Adipocyte (in vitro differentiated cells): Measurements from ENCODE around the gene IGFL3.
"Not testable (repeated sequence)": the region's sequence is repeated elsewhere in the genome, so short reads cannot be mapped to it uniquely, and the experiment has no call there.

ENCODE experiments used
- DNase-seq: peaks from one replicate; pipeline ENCODE4 v3.0.0-alpha.2; 2015; ENCODE audit warnings: low read depth
- H3K27me3 ChIP-seq: replicated peaks from 2 replicates; pipeline ENCODE4 v1.7.0; 2013; ENCODE audit warnings: mild to moderate bottlenecking, low read length, moderate library complexity; ENCODE audit not compliant: control insufficient read depth, insufficient read depth
- H3K36me3 ChIP-seq: 2 replicates; pipeline ENCODE4 v1.7.0; 2013; ENCODE audit warnings: low read length, mild to moderate bottlenecking, moderate library complexity; ENCODE audit not compliant: control insufficient read depth, insufficient read depth, severe bottlenecking
- H3K4me1 ChIP-seq: 2 replicates; pipeline ENCODE4 v1.7.0; 2013; ENCODE audit warnings: mild to moderate bottlenecking, low read length, moderate library complexity; ENCODE audit not compliant: control insufficient read depth, insufficient read depth
- H3K4me3 ChIP-seq: 2 replicates; pipeline ENCODE4 v1.7.0; 2013; ENCODE audit warnings: mild to moderate bottlenecking, low read length, moderate library complexity
- H3K9ac ChIP-seq: 2 replicates; pipeline ENCODE4 v1.7.0; 2013; ENCODE audit warnings: mild to moderate bottlenecking, low read length, moderate library complexity
- H3K9me3 ChIP-seq: 2 replicates; pipeline ENCODE4 v1.7.0; 2013; ENCODE audit warnings: mild to moderate bottlenecking, low read length, moderate library complexity; ENCODE audit not compliant: control insufficient read depth

IGFL3 gene

DNA sequence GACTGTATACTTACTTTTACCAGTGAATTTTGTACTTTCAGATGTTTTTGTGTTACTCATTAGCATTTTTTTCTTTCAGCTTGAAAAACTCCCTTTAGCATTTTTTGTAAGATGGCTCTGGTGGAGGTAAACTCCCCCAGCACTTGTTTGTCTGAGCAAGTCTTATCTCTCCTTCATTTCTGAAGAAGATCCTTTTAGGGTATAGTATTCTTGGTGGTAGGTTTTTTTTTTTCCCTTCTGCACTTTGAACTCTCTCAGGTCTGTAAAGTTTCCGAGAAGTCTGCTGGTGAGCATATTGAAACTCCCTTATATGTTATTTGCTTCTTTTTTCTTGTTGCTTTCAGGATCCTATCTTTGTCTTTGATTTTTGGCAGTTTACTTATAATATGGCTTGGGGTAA lies 35.1 kb downstream of the IGFL3 start:
- Histone ChIP-seq H3K9me3 (peaks cover 58% of the 10 kb centered on the region), H3K9ac (no peak overlapping the region), H3K4me1 (no peaks in the 10 kb centered on the region), H3K4me3 (no peak overlapping the region), H3K36me3 (no peaks in the 10 kb centered on the region), H3K27me3 (peaks cover 20% of the 10 kb centered on the region)
- no peak for DNase-seq

DNA sequence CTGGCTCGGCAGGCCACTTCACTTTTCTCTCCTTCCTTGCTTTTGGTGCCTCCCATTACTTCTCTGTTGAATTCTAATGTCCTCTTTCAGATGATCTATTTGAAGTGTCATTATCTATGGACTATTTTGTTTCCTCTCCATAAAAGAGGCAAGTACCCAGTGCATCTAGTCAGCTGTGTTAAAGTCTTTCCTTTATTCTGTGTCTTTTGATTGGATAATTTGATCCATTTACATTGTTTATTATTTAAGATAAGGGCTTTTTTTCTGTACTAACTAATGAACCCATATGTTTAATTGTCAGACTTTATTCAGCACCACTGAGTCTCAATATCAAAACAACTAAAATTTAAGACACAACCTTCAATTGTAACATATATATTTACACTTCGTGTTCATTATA lies 36.4 kb downstream of the IGFL3 start:
- peaks cover 58% of the 10 kb centered on the region for H3K9me3 ChIP-seq
- H3K4me1 ChIP-seq: no peaks in the 10 kb centered on the region
- H3K27me3 ChIP-seq: peaks cover 26% of the 10 kb centered on the region
- no peak overlapping the region for H3K4me3 ChIP-seq
- H3K36me3 ChIP-seq: no peaks in the 10 kb centered on the region
- no peak for DNase-seq
- no peak overlapping the region for H3K9ac ChIP-seq

DNA sequence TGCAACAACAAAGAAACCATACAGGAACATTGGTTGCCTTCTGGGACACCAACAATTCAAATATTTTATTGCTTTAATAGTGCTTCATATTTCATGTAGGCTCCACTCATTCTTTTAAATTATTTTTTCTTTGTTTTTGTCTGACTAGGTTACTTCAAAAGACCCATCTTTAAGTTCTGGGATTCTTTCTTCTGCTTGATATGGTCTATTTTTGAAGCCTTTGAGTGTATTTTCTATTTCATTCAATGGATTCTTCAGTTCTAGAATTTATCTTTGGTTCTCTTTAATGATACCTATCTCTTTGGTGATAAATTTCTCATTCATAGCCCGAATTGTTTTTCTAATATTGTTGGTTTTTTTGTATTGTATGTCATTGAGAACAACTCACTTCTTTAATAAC lies 38.6 kb downstream of the IGFL3 start:
- no peaks in the 10 kb centered on the region for H3K36me3 ChIP-seq
- H3K27me3 ChIP-seq: peaks cover 30% of the 10 kb centered on the region
- peaks cover 4% of the 10 kb centered on the region for H3K4me1 ChIP-seq
- H3K9ac ChIP-seq: no peak overlapping the region
- no peak for DNase-seq
- peaks cover 58% of the 10 kb centered on the region for H3K9me3 ChIP-seq
- no peak overlapping the region for H3K4me3 ChIP-seq

DNA sequence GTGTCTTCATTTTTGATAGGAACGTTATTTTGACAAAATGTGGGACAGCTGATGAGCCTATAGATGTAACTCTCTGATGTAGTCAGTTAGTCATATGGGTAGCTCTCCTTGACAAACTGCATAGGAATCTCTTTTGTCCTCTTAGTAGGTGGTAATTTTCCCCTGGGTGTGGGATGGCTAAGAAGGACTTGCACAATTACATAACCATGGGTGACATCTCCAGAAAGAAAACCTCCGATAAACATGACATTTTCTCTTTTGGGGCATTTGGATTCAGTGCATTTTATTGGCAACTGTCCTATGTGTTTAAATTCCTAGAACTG lies 41.8 kb downstream of the IGFL3 start:
- H3K36me3 ChIP-seq: no peaks in the 10 kb centered on the region
- H3K4me1 ChIP-seq: peaks cover 4% of the 10 kb centered on the region
- H3K9me3 ChIP-seq: peaks cover 34% of the 10 kb centered on the region
- no peak overlapping the region for H3K4me3 ChIP-seq
- H3K27me3 ChIP-seq: peaks cover 17% of the 10 kb centered on the region
- no peak for DNase-seq
- H3K9ac ChIP-seq: no peak overlapping the region

DNA sequence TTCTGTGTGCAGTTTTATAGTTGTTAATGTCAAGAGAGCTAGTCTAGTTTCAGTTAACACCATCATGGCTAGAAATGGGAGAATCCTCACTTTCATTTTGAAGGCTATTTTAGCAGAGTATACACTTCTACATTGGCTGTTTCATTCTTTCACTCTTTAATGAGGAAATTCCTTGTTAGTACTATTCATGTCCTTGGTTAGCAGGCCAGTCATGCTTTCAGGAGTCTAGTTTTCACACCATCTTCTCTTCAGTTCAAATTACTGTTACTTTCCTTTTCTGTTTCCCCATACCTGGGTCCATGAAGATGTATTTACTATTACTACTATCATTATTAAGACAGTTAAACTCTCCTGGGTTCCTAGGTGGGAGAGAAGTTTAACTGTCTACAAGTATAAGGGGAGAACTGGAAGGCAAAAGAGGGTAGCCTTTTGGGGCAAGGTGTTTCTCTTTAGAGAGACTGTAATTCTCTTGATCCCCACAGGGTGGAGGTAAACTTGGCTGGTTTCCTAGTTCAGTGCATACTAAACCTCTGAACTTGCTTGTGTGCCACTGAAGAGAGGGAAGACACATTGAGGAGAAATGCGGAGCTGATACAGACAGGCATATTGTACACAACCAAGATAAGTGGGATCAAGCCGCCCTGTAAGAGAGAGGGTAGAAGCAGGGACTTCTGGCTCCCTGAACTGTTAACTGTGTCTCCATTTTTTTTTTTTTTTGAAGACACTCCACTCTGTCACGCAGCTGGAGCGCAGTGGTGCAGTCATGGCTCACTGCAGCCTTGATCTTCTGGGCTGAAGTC lies 42.4 kb downstream of the IGFL3 start:
- no peak overlapping the region for H3K4me3 ChIP-seq
- H3K9ac ChIP-seq: no peak overlapping the region
- peaks cover 6% of the 10 kb centered on the region for H3K4me1 ChIP-seq
- no peaks in the 10 kb centered on the region for H3K36me3 ChIP-seq
- peaks cover 29% of the 10 kb centered on the region for H3K9me3 ChIP-seq
- DNase-seq: peak; percentile 67
- peaks cover 18% of the 10 kb centered on the region for H3K27me3 ChIP-seq

DNA sequence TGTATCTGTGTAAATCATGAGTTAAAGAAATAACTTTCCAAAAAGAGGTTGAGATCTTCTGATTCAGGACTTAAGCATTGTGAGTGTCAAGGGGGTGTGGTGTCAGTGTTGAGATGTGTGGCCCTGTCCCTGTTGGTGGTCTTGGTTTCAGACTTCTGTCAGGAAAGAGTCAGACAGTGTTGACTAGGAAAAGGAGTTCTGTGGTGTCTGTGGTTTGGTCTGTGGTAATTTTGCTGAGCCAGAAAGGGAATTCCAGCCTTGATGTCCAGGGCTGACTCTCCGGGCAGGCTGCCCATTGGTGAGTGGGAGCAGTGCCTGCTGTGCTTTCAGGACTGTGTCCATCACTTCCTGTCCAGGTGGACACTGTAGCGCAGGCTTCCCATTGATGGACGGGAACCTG lies 43.9 kb downstream of the IGFL3 start:
- peaks cover 9% of the 10 kb centered on the region for H3K4me1 ChIP-seq
- peak; percentile 66 for DNase-seq
- H3K4me3 ChIP-seq: no peak overlapping the region
- peaks cover 15% of the 10 kb centered on the region for H3K9me3 ChIP-seq
- H3K36me3 ChIP-seq: no peaks in the 10 kb centered on the region
- peaks cover 32% of the 10 kb centered on the region for H3K27me3 ChIP-seq
- no peak overlapping the region for H3K9ac ChIP-seq

DNA sequence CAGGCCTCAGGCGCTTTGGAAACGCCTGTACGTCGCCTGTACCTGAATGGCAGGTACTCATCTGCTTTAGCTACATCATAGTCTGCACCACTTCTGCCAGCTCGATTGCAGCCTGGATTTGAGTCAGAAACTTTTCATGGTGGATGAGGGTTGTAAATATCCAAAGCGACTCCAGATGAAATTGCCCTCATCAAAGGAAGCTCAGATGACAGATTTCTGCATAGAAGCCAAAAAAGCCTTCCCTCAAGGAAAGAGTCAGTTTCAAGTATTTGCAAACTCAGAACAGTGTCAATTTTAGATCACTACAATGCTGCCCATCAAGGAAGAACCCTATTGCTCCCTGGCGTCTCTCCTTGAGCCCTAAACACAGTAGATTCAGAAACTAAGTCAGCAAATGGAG lies 44.9 kb downstream of the IGFL3 start:
- Histone ChIP-seq H3K9me3 (peaks cover 5% of the 10 kb centered on the region), H3K9ac (no peak overlapping the region), H3K27me3 (peaks cover 42% of the 10 kb centered on the region), H3K4me1 (peaks cover 9% of the 10 kb centered on the region), H3K36me3 (no peaks in the 10 kb centered on the region), H3K4me3 (no peak overlapping the region)
- DNase-seq: no peak

DNA sequence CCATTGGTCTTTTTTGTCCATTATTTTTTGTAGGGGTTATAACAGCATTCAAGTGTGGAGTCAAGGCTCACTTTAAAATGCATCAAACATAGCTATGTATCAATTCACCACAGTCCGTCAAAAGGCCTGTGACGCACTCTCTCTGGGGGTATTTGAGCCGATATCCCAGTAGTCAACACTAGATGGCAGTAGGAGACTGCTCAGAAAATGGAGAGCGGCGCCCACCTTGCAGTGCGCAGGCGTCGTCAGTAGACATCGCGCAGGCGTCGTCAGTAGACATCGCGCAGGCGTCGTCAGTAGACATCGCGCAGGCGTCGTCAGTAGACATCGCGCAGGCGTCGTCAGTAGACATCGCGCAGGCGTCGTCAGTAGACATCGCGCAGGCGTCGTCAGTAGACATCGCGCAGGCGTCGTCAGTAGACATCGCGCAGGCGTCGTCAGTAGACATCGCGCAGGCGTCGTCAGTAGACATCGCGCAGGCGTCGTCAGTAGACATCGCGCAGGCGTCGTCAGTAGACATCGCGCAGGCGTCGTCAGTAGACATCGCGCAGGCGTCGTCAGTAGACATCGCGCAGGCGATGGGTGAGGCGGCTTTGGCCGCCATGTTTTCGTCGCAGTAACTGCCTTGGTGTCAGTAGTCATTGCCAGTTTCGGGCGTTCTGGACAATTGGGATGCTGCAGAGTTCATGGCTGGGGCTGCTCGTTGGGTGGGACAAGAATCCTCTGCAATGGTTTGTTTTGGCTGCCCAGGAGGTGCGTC lies 45.7 kb downstream of the IGFL3 start:
- H3K9me3 ChIP-seq, H3K4me1 ChIP-seq, H3K9ac ChIP-seq, H3K36me3 ChIP-seq: not testable (repeated sequence)
- Histone ChIP-seq H3K4me3 (peak overlapping the region; percentile 40), H3K27me3 (peaks cover 42% of the 10 kb centered on the region)
- peak; percentile 68 for DNase-seq

DNA sequence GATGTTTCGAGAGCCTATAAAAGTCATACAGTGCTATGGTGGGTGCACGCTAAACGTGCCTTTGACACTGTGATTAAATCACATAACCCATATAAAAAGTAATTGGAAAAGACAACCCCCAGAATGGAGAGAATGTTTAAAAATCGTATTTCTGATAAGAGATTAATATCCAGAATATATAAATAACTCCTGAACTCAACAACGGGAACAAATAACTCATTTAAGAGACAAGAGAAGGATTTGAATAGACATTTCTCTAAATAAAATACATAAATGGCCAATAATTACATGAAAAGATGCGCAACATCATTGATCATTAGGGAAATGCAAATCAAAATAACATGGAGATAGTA lies 46.7 kb downstream of the IGFL3 start:
- Histone ChIP-seq H3K9me3 (peaks cover 4% of the 10 kb centered on the region), H3K4me3 (peak overlapping the region; percentile 59), H3K4me1 (peaks cover 15% of the 10 kb centered on the region), H3K36me3 (no peaks in the 10 kb centered on the region), H3K9ac (no peak overlapping the region), H3K27me3 (peaks cover 36% of the 10 kb centered on the region)
- no peak for DNase-seq

DNA sequence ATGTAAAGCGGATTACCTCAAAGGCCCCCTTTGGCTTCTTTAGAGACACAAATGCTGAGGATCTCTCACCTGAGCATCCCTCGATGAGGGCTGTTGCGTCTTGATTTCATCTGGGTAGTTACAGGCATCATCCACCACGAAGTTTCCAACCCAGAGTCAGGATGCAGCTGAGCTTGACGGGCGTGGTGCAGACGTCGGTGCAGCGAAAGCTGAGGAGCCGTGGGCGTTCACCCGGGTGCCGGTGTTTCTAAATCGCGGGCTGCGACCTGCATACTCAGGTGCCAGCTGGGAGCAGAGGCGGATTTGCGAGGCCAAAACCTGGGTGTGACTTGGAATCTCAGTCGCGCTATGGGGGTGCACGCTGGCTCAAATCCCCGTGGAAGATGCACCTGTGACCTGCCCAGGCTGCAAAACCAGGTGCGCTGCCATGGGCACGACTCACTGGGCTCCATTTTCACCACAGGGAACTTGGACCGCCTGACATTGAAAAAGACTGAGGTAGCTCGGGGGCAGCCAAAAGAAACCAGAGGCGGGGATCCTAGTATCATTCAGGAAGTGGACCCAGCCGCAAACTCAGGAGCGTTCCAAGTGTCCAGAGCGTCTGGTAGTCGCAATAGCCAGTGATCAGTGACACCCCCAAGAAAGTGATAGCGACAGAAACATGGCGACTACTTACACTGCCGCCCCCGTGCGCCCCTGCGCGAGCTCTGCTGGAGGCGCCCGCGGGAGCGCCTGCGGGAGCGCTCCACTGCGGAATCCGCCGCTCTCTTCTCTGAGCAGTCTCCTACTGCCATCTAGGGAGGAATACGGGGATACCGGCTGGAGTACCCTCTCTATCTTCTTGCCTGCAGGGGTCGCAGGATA lies 47.3 kb downstream of the IGFL3 start:
- peak; percentile 88 for DNase-seq
- Histone ChIP-seq H3K4me1 (peaks cover 11% of the 10 kb centered on the region), H3K9ac (no peak overlapping the region), H3K27me3 (peaks cover 40% of the 10 kb centered on the region), H3K36me3 (no peaks in the 10 kb centered on the region), H3K4me3 (peak overlapping the region; percentile 59), H3K9me3 (peaks cover 4% of the 10 kb centered on the region)
